COLO668 (cell line): ENCODE results near the gene TMEM192.
A peak's percentile ranks its signal among the peaks of the same experiment; 100 is the strongest.
"Not testable (repeated sequence)": the region's sequence is repeated elsewhere in the genome, so short reads cannot be mapped to it uniquely, and the experiment has no call there.

Experiments used
- DNase-seq: peaks from one replicate; lab custom pipeline; 2025; ENCODE audit not compliant: unreplicated experiment; lab: John Stamatoyannopoulos, UW

TMEM192 gene

DNA sequence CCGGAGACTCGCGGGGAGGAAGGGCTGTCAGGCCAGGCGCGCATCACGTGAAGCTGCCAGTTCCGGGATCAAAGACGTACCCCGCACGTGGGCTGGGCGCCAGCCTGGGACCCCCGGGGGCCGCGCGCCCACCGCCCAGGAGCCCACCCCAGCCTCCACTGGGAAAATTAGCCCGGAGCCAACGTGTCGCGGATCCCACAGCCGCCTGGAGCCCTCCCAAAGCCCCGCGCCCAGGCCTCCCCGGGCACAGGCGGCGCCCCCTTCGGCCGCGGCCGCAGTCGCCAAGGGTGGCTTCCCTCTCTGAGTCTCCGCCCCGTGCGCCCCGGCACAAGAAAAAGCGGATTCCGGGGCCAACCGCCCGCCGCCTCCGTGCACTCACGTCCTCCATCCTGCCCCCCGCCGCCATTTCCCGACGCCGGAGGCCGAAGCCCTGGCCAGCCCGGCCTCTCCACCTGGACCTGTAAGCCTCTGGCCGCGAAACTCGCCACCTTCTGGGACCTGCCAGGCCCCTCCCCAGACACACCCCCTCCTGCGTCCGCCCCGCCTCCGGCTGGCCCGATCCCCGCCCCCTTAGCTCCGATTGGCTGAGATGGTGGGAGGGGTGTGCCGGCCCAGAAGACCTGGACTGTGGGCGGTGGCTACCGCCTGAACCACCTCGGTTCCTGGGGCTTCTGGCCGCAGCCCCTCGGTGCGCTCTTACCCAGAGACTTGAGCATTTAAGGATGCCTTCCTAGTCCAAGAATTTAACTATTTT, at the start of gene TMEM192:
Gene TMEM192, minus strand, starts transcription at position 493 of the 754 bp plus-strand sequence. Its CDS starts 87 bp downstream, at position 406.
- DNase-seq: peak; percentile 90

GRCh38 chr4:165158762-165159161, 46.1 kb upstream of the TMEM192 start:
- no peak for DNase-seq

DNA sequence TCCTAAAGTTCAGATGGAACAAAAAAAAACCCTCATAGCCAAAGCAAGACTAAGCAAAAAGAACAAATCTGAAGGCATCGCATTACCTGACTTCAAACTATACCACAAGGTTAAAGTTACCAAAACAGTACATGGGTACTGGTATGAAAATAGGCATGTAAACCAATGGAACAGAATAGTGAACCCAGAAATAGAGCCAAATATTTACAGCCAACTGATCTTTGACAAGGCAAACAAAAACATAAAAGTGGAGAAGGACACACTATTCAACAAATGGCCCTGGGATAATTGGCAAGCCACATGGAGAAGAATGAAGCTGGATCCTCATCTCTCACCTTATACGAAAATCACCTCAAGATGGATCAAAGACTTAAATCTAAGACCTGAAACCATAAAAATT, 44.2 kb upstream of the TMEM192 start:
- DNase-seq: no peak

GRCh38 chr4:165154482-165154881, 41.8 kb upstream of the TMEM192 start:
- no peak for DNase-seq

DNA sequence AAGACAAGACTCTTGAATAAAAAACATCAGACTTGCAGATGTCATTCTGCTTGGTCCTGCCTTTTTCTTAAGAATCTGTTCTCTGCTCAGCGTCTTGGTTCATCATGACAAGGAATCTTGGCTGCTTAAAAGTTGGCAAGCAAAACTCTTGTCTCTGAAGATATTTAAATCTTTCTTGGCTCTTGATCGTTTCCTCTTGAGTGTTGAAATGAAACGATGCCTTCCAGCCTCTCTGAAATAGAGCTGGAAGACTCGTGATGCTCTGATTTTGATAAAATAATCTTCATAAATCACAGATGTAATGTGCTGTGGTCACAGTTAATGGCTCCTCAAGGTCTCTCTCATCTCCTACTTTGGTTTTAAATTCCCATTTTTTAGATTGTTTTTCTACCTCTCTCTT, 39.9 kb upstream of the TMEM192 start:
- no peak for DNase-seq

DNA sequence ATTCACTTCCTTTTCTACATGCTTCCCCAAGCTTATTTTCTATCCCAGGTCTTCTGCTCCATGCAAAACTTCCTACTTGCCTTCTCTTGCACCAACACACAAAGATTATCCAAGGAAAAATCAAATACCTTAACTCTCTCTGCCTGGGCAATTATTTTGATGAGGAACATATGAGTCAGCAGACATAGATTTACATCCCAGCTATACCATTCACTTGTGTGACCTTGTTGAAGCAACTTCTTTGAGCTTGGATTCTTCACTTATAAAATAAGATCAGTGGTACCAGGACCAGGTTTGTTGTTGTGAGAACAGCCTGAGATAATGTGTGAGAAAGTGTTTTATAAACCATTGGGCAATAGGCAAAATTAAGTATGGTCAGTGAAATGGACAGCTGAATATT, 39.1 kb upstream of the TMEM192 start:
- DNase-seq: no peak

DNA sequence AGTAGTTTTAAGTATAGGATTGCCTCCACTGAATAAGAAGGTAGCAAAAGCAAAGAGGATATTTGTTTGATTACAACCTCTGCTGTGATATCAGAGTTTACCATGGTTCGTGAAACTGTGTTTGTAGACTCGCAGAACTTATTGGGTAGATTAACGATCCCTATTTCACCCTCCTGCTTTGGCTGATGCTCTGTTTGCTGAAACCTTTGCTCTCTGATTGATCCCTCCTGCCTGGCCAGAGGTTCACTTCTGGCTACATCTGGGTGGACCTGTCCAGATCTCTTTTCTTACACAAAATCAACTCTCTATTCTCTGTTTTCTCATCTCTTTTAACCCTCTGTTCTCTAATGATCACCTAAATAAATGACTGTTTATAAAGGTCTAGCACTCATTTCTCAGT, 37.9 kb upstream of the TMEM192 start:
- no peak for DNase-seq

DNA sequence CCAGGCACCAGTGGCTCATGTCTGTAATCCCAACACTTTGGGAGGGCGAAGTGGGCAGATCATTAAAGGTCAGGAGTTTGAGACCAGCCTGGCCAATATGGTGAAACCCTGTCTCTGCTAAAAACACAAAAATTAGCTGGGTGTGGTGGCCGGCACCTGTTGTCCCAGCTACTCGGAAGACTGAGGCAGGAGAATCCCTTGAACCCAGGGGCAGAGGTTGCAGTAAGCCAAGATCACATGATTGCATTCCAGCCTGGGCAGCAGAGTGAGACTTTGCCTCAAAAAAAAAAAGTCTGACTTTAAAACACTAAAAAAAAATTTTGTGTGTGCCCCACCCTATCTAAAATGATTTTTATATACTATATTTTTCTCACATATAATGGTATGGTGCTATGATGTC, 26.2 kb upstream of the TMEM192 start:
- no peak for DNase-seq

- DNase-seq: no peak
These were observed 24.5 kb upstream of the TMEM192 start for GRCh38 chr4:165137205-165137604.

DNA sequence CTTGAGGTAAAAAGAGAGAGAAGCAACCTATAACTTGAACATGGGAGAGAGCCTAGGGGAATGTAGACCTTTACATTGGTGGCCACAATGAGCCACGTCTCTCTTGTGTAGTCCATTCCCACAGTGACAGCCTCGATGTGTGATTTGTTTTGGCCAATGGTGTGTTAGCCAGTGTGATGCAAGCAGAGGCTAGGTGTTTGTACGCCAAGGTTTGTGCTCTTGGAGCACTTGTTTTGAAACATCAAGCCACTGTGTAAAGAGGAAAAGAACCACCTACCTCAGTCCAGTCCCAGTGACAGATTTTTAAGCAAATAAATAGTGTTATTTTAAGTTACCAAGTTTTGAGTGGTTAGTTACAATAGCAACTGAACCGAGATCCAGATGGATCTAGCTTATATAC, 23.9 kb upstream of the TMEM192 start:
- no peak for DNase-seq

DNA sequence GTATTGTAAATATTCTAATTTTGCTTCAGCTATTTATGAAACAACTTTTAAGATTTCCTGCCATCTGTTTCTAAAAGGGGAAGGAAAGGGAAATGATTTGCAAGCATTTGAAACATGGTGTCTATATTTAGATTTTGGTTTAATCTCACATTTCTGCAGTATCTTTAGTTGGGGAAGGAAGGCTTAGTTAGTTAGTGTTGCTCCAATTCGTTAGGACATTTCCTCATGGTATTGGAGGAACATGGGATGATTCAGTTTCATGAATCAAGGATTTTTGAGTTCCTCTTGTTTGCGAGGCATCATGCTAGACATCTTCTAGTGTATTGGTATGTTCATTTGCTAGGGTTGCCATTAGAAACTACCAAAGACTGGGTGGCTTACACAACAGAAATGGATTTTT, 20.5 kb upstream of the TMEM192 start:
- DNase-seq: no peak

- peak; percentile 66 for DNase-seq
These were observed 18.7 kb upstream of the TMEM192 start for GRCh38 chr4:165131247-165131832.

DNA sequence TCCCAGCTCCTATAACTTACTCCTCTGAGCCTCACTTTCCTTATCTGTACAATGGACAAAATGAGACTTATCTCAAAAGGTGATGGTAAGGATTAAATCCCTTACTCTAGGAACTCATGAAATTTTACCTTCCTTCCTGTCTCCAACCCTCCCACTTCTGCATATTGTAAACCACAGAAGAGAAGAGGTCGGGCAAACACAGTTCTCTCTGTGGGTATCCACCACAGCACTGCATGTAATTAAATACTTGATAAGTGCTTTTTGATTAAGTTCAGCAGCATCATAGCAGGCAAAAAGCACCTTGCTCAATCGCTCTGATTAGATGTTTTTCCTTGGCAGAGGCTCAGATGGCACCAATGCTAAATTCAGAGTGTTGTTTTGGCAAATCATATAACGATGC, 17.3 kb upstream of the TMEM192 start:
- DNase-seq: no peak

- not testable (repeated sequence) for DNase-seq
These were observed 13.3 kb upstream of the TMEM192 start for GRCh38 chr4:165125869-165126499.

- no peak for DNase-seq
These were observed 11.8 kb upstream of the TMEM192 start for GRCh38 chr4:165124488-165124887.

- no peak for DNase-seq
These were observed 5.7 kb upstream of the TMEM192 start for GRCh38 chr4:165118256-165118909.

- DNase-seq: no peak
These were observed 2.6 kb upstream of the TMEM192 start for GRCh38 chr4:165115301-165115700.

- no peak for DNase-seq
These were observed 723 bp downstream of the TMEM192 start for GRCh38 chr4:165111906-165112367.

GRCh38 chr4:165106518-165106917, 6.1 kb downstream of the TMEM192 start:
- DNase-seq: no peak

DNA sequence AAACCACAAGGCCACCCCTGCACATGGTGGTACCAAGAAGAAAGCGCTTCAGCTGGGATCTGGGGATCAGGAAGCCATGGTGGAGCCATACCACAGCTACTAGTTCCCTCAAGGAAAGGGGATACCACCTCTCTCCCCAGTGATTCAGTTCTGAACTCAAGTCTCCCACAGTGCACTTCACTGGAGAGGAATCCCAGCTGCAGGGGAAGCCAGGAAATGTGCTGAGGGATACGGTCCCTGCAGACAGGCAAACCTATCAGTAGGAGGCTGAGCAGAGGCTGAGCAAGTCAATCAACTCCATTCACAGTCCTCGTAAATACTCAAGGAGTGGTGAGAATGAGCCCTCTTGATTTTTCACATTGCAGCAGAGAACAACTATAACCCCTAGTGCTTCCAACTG, 11.0 kb downstream of the TMEM192 start:
- DNase-seq: no peak

DNA sequence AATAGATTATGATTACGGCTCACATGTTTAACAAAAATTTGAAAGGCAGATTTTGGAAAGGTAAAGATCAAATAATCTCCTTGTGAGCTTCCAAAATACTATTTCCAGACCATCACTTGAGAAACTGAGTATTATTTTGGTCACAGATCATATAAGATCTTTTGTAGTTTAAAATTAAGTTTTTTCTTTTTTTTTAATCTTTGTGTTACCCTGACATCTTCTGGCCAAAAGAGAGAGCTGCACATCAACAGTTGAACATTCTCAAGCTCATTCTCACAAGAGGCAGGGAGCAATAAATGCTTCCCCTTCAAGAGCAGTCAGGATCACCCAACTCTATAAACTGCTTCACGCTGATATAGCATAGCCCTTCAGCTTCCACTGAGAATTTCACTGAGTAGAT, 15.9 kb downstream of the TMEM192 start:
- no peak for DNase-seq

DNA sequence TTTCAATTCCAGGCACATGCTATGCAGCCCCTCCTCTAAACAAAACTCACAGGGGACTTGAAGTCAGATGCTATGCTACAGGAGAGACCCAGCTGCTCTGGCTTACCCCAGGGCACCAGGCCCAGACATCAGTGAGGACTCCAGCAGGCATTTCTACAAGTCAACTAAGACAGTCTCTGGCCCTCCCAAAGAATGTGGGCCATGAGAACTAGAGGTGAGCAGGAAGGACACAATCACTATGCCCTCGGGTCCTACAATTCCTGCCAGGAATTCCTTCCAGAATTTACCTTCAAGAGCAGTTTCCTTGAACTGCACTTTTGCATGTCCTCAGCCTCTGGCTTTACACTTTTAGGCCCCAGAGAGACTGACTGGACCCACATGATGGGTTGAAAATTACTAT, 17.4 kb downstream of the TMEM192 start:
- no peak for DNase-seq
